Measurements from ENCODE around the gene PAK3. TPM values are rescaled to one million over a fixed set of nuclear protein-coding genes. Genes with fewer than 3 reads are reported as not detected.

PAK3 gene
- total and polyA plus RNA-seq, 2 of the 8 experiments (the other 6 are each of a cell fraction or from before 2014, with no cell fraction given), result 0.80 to 7.2 TPM

DNA sequence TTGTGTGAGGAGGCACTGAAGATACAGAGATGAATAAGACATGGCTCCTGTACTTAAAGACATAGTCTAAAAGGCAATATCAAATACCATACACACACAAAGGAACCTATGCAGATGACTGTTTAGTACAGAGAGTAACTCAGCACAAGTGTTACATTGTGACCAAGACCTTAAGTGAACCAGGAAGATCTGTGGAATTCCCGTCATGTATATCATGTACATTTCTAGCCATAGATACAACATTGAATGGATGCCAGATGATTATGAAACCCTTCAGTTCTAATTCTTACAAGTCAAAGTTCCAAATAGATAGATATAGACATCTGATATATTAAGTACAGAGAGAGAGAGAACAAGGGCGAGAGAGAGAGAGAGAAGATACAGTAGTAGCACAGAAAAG is 73.2 kb downstream of the PAK3 start (continued):
- TF ChIP-seq HDAC2 (IDR thresholded peaks at IDR 0.05; ENCODE audit: borderline replicate concordance in 1 of 2, low read depth in 2 of 2, low read length in 2 of 2) (no peak), CHD1 (IDR thresholded peaks at IDR 0.05; ENCODE audit: low read depth, low read length) (no peak), HDAC6 (IDR thresholded peaks at IDR 0.05; ENCODE audit: low read depth, low read length) (no peak), KDM1A (IDR thresholded peaks at IDR 0.05; ENCODE audit: borderline replicate concordance, low read length) (no peak), CBX5 (IDR thresholded peaks at IDR 0.05; ENCODE audit: low read depth, low read length) (no peak), NANOG (IDR thresholded peaks at IDR 0.05; ENCODE audit: insufficient read depth, low read depth, low read length, poor library complexity, severe bottlenecking) (no peak), RBBP5 (IDR thresholded peaks at IDR 0.05; ENCODE audit: borderline replicate concordance, low read depth, low read length) (no peak)
